Stimulated activated CD4-positive, alpha-beta T cell treated with anti-CD3 and anti-CD28 coated beads, Interleukin-15, amount 100 ng/mL, for 24 hours (primary cell): ENCODE results near the gene TENT5C.
A peak's percentile ranks its signal among the peaks of the same experiment; 100 is the strongest.

Source experiments
- DNase-seq: peaks from one replicate; pipeline ENCODE4 v3.0.0-alpha.2; 2020

Gene TENT5C

GRCh38 chr1:117661027-117661426 is 55.2 kb downstream of the TENT5C start:
- no peak for DNase-seq

GRCh38 chr1:117662667-117663066 is 56.8 kb downstream of the TENT5C start:
- no peak for DNase-seq

- DNase-seq: no peak
Measured at GRCh38 chr1:117663156-117663902, 57.5 kb downstream of the TENT5C start.

GRCh38 chr1:117664314-117664713 is 58.5 kb downstream of the TENT5C start:
- DNase-seq: peak; percentile 64

- no peak for DNase-seq
Measured at GRCh38 chr1:117665556-117666270, 59.9 kb downstream of the TENT5C start.

- DNase-seq: no peak
Measured at GRCh38 chr1:117669572-117669971, 63.7 kb downstream of the TENT5C start.

GRCh38 chr1:117670976-117671780 is 65.3 kb downstream of the TENT5C start:
- DNase-seq: no peak

GRCh38 chr1:117671781-117672501 is 66.1 kb downstream of the TENT5C start:
- DNase-seq: no peak

GRCh38 chr1:117672756-117673155 is 66.9 kb downstream of the TENT5C start:
- no peak for DNase-seq

GRCh38 chr1:117673405-117673804 is 67.6 kb downstream of the TENT5C start:
- DNase-seq: no peak

- DNase-seq: peak; percentile 50
Measured at GRCh38 chr1:117674521-117675400, 68.9 kb downstream of the TENT5C start.

GRCh38 chr1:117675907-117676430 is 70.1 kb downstream of the TENT5C start:
- no peak for DNase-seq

- no peak for DNase-seq
Measured at GRCh38 chr1:117676615-117677130, 70.8 kb downstream of the TENT5C start.
